GM23338 (cell line): ENCODE data around the gene PXDN. TPM values are rescaled to one million over a fixed set of nuclear protein-coding genes. Genes with fewer than 3 reads are reported as not detected.

ENCODE experiments used
- ATAC-seq: fragments of 200-7000 bp; cut with Tn5 transposase; 3 replicates; pipeline ENCODE4 v1.9.1; 2020
- DNase-seq: peaks from one replicate; pipeline ENCODE4 v3.0.0-alpha.2; 2015; ENCODE audit warnings: low spot score
- H2AFZ ChIP-seq: fragments of 200-600 bp; sonication (generic); 2 replicates; pipeline ENCODE4 v1.8.0; 2016; ENCODE audit warnings: antibody characterized with exemption, mild to moderate bottlenecking, moderate library complexity
- H3F3A ChIP-seq: fragments of 200-600 bp; sonication (generic); replicated peaks from 2 replicates; pipeline ENCODE4 v1.8.0; 2017; ENCODE audit warnings: antibody characterized with exemption, mixed run types, low read depth
- H3K27ac ChIP-seq: fragments of 200-600 bp; sonication (generic); 2 replicates; pipeline ENCODE4 v1.6.1; 2016; ENCODE audit warnings: low read depth
- H3K27me3 ChIP-seq: fragments of 200-600 bp; sonication (generic); 2 replicates; pipeline ENCODE4 v1.8.0; 2016; ENCODE audit warnings: mild to moderate bottlenecking, mixed run types, moderate library complexity; ENCODE audit not compliant: insufficient read depth
- H3K36me3 ChIP-seq: fragments of 200-600 bp; sonication (generic); 2 replicates; pipeline ENCODE4 v1.8.0; 2016; ENCODE audit warnings: mild to moderate bottlenecking; ENCODE audit not compliant: insufficient read depth
- H3K4me1 ChIP-seq: fragments of 200-600 bp; sonication (generic); 2 replicates; pipeline ENCODE4 v1.8.0; 2016; ENCODE audit warnings: mild to moderate bottlenecking, moderate library complexity; ENCODE audit not compliant: insufficient read depth
- H3K4me2 ChIP-seq: fragments of 200-600 bp; sonication (generic); 2 replicates; pipeline ENCODE4 v1.7.1; 2017; ENCODE audit warnings: mixed run types
- H3K4me3 ChIP-seq: fragments of 200-600 bp; sonication (generic); 2 replicates; pipeline ENCODE4 v1.6.1; 2016; ENCODE audit warnings: mixed run types
- H3K79me2 ChIP-seq: fragments of 200-600 bp; sonication (generic); replicated peaks from 2 replicates; pipeline ENCODE4 v1.8.0; 2017; ENCODE audit warnings: mild to moderate bottlenecking; ENCODE audit not compliant: insufficient read depth
- H3K9me2 ChIP-seq: fragments of 200-600 bp; sonication (generic); 2 replicates; pipeline ENCODE4 v1.8.0; 2017; ENCODE audit not compliant: insufficient read depth
- H4K20me1 ChIP-seq: fragments of 200-600 bp; sonication (generic); replicated peaks from 2 replicates; pipeline ENCODE4 v1.8.0; 2017; ENCODE audit warnings: mild to moderate bottlenecking; ENCODE audit not compliant: insufficient read depth
- H3K27ac Mint-ChIP-seq: 2 replicates; pipeline ENCODE4 v1.8.0; 2020; ENCODE audit warnings: inconsistent platforms, mild to moderate bottlenecking, moderate library complexity, mixed read lengths
- H3K27me3 Mint-ChIP-seq: 3 replicates; pipeline ENCODE4 v1.8.0; 2022; ENCODE audit warnings: low read depth, mild to moderate bottlenecking, moderate library complexity, mixed read lengths, inconsistent platforms; ENCODE audit not compliant: insufficient read depth, poor library complexity
- H3K36me3 Mint-ChIP-seq: 3 replicates; pipeline ENCODE4 v1.8.0; 2021; ENCODE audit warnings: low read depth, mild to moderate bottlenecking, inconsistent platforms, moderate library complexity, mixed read lengths
- H3K4me1 Mint-ChIP-seq: 3 replicates; pipeline ENCODE4 v1.8.0; 2020; ENCODE audit warnings: mild to moderate bottlenecking, inconsistent platforms, mixed read lengths
- H3K4me3 Mint-ChIP-seq: 3 replicates; pipeline ENCODE4 v1.8.0; 2021; ENCODE audit warnings: moderate library complexity, mild to moderate bottlenecking, inconsistent platforms, mixed read lengths
- H3K9me3 Mint-ChIP-seq: 3 replicates; pipeline ENCODE4 v1.8.0; 2020; ENCODE audit warnings: moderate library complexity, mild to moderate bottlenecking, inconsistent platforms, mixed read lengths
- EZH2phosphoT487 ChIP-seq: fragments of 200-600 bp; sonication (generic); IDR thresholded peaks from one replicate; pipeline ENCODE4 v1.8.1; 2018; ENCODE audit warnings: antibody characterized with exemption; ENCODE audit not compliant: unreplicated experiment
- STAT1 ChIP-seq: IDR thresholded peaks from one replicate; pipeline ENCODE4 v1.6.1; 2016; ENCODE audit warnings: antibody characterized with exemption; ENCODE audit not compliant: unreplicated experiment
- ZNF114 ChIP-seq: fragments of 250-450 bp; sonication (Bioruptor Pico); IDR thresholded peaks from 2 replicates; pipeline ENCODE4 v1.5.0; 2020; ENCODE audit warnings: mild to moderate bottlenecking, moderate library complexity
- polyA plus RNA-seq: library from polyadenylated mRNA; unstranded; fragments of >200 nt; fragmentation: Nextera tagmentation; extraction: Ambion mirVana; gene quantifications from 2 replicates; pipeline ENCODE4 v1.2.1, GENCODE V29; 2016
- total RNA-seq: library from RNA; depleted of rRNA; stranded (reverse); fragments of >200 nt; shearing (Covaris generic); gene quantifications from 2 replicates; pipeline ENCODE4 v1.2.3, GENCODE V29; 2014
- TF ChIP-seq, protein P1 (sequence below): fragments of 250-450 bp; sonication (Bioruptor Pico); IDR thresholded peaks from 2 replicates; pipeline ENCODE4 v1.5.0; 2020; ENCODE audit warnings: mild to moderate bottlenecking, moderate library complexity
- TF ChIP-seq, protein P2 (sequence below), 2 experiments: fragments of 200-600 bp in 1 of 2; sonication (generic) in 1 of 2; conservative IDR thresholded peaks; 2 replicates each; pipeline versions ENCODE4 v1.5.1 to v1.6.1; 2016 to 2017; ENCODE audit warnings: antibody characterized with exemption in 2 of 2, low read depth in 2 of 2, mild to moderate bottlenecking in 2 of 2, moderate library complexity in 1 of 2

Gene PXDN
- total and polyA plus RNA-seq, 2 experiments from 2014 or later = 42.2 to 225 TPM

DNA sequence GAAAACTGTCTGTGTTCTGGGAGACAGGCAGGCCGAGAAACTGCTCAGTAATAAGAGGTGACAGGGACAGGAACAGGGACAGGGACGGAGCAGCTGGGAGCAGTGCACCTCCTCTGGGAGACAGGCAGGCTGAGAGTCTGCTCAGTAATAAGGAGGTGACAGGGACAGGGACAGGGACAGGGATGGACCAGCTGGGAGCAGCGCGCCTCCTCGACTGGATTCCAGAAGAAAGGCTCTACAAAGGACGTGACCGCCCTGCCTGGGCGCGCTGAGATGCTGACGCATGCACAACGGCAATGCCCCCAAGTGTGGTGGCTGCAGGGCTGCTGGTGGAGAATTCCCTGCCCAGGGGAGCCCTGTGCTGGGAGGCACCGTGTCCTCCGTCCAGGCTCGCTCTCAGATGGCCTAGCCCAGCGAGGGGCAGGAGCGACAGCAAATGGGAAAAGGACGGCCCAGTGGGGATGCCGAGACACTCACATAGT is 44.2 kb upstream of the PXDN start:
- H3K4me3 ChIP-seq = no peak overlapping the region
- peaks cover 12% of the 10 kb centered on the region for H3K4me1 Mint-ChIP-seq
- H3K36me3 Mint-ChIP-seq = no peaks in the 10 kb centered on the region
- no peaks in the 10 kb centered on the region for H3K79me2 ChIP-seq
- H3K36me3 ChIP-seq = no peaks in the 10 kb centered on the region
- H4K20me1 ChIP-seq = no peaks in the 10 kb centered on the region
- no peak overlapping the region for H3K27ac ChIP-seq
- no peaks in the 10 kb centered on the region for H3K9me3 Mint-ChIP-seq
- peak; percentile 46 for ATAC-seq
- H3K4me3 Mint-ChIP-seq = no peak overlapping the region
- no peaks in the 10 kb centered on the region for H3K4me1 ChIP-seq
- H3K27ac Mint-ChIP-seq = 0 out of 2 replicates have a peak overlapping the region, but pooled peaks have one; percentile 24
- no peaks in the 10 kb centered on the region for H3K27me3 ChIP-seq
- TF ChIP-seq ZNF114 (CRISPR knock-in tag) = no peak
- no peak for TF ChIP-seq EZH2phosphoT487
- TF ChIP-seq, protein P1, sequence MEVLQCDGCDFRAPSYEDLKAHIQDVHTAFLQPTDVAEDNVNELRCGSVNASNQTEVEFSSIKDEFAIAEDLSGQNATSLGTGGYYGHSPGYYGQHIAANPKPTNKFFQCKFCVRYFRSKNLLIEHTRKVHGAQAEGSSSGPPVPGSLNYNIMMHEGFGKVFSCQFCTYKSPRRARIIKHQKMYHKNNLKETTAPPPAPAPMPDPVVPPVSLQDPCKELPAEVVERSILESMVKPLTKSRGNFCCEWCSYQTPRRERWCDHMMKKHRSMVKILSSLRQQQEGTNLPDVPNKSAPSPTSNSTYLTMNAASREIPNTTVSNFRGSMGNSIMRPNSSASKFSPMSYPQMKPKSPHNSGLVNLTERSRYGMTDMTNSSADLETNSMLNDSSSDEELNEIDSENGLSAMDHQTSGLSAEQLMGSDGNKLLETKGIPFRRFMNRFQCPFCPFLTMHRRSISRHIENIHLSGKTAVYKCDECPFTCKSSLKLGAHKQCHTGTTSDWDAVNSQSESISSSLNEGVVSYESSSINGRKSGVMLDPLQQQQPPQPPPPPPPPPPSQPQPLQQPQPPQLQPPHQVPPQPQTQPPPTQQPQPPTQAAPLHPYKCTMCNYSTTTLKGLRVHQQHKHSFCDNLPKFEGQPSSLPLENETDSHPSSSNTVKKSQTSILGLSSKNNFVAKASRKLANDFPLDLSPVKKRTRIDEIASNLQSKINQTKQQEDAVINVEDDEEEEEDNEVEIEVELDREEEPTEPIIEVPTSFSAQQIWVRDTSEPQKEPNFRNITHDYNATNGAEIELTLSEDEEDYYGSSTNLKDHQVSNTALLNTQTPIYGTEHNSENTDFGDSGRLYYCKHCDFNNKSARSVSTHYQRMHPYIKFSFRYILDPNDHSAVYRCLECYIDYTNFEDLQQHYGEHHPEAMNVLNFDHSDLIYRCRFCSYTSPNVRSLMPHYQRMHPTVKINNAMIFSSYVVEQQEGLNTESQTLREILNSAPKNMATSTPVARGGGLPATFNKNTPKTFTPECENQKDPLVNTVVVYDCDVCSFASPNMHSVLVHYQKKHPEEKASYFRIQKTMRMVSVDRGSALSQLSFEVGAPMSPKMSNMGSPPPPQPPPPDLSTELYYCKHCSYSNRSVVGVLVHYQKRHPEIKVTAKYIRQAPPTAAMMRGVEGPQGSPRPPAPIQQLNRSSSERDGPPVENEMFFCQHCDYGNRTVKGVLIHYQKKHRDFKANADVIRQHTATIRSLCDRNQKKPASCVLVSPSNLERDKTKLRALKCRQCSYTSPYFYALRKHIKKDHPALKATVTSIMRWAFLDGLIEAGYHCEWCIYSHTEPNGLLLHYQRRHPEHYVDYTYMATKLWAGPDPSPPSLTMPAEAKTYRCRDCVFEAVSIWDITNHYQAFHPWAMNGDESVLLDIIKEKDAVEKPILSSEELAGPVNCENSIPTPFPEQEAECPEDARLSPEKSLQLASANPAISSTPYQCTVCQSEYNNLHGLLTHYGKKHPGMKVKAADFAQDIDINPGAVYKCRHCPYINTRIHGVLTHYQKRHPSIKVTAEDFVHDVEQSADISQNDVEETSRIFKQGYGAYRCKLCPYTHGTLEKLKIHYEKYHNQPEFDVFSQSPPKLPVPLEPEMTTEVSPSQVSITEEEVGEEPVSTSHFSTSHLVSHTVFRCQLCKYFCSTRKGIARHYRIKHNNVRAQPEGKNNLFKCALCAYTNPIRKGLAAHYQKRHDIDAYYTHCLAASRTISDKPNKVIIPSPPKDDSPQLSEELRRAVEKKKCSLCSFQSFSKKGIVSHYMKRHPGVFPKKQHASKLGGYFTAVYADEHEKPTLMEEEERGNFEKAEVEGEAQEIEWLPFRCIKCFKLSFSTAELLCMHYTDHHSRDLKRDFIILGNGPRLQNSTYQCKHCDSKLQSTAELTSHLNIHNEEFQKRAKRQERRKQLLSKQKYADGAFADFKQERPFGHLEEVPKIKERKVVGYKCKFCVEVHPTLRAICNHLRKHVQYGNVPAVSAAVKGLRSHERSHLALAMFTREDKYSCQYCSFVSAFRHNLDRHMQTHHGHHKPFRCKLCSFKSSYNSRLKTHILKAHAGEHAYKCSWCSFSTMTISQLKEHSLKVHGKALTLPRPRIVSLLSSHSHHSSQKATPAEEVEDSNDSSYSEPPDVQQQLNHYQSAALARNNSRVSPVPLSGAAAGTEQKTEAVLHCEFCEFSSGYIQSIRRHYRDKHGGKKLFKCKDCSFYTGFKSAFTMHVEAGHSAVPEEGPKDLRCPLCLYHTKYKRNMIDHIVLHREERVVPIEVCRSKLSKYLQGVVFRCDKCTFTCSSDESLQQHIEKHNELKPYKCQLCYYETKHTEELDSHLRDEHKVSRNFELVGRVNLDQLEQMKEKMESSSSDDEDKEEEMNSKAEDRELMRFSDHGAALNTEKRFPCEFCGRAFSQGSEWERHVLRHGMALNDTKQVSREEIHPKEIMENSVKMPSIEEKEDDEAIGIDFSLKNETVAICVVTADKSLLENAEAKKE (CRISPR knock-in tag) = no peak
- TF ChIP-seq, protein P2, sequence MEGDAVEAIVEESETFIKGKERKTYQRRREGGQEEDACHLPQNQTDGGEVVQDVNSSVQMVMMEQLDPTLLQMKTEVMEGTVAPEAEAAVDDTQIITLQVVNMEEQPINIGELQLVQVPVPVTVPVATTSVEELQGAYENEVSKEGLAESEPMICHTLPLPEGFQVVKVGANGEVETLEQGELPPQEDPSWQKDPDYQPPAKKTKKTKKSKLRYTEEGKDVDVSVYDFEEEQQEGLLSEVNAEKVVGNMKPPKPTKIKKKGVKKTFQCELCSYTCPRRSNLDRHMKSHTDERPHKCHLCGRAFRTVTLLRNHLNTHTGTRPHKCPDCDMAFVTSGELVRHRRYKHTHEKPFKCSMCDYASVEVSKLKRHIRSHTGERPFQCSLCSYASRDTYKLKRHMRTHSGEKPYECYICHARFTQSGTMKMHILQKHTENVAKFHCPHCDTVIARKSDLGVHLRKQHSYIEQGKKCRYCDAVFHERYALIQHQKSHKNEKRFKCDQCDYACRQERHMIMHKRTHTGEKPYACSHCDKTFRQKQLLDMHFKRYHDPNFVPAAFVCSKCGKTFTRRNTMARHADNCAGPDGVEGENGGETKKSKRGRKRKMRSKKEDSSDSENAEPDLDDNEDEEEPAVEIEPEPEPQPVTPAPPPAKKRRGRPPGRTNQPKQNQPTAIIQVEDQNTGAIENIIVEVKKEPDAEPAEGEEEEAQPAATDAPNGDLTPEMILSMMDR (conservative IDR thresholded peaks at IDR 0.05; ENCODE audit: low read depth in 2 of 2) = no peak
- TF ChIP-seq STAT1 = no peak
- no peaks in the 10 kb centered on the region for H3K27me3 Mint-ChIP-seq
- no peaks in the 10 kb centered on the region for H3K9me2 ChIP-seq
- DNase-seq = no peak
- H2AFZ ChIP-seq = peak overlapping the region; percentile 80; the same call in 1 of the 2 replicates
- H3K4me2 ChIP-seq = no peak overlapping the region
- no peaks in the 10 kb centered on the region for H3F3A ChIP-seq
